Measurements from ENCODE around the gene FETUB.

The FETUB gene

GRCh38 chr3:186635532-186635931 is 4.7 kb upstream of the FETUB start:
- DNase-seq (ENCODE audit: low read depth in 2 of 2): no peak

- DNase-seq (ENCODE audit: low read depth in 2 of 2): no peak
These were observed 3.7 kb upstream of the FETUB start for GRCh38 chr3:186636536-186636935.

- DNase-seq (ENCODE audit: low read depth in 2 of 2): no peak
These were observed 2.5 kb upstream of the FETUB start for GRCh38 chr3:186637686-186638085.

DNA sequence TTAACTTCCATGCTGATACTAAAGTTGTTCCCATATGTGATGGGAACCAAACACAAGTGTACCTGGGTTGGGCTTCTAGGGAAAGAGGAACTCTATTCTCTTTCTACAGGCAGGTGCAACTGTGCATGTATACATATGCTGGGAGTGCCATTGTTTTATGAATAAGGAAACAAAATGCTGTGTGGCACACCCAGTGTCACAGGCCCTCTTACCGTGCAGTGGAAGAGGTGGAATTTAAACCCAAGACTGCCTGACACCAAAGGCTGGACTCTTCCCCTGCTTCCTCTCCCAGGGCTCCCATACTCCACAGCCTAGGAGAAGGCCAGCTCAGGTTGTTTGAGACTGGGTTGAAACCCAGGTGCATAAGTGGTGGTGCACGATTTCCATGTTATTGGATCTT is 1.9 kb upstream of the FETUB start:
- DNase-seq (ENCODE audit: low read depth in 2 of 2): no peak

- no peak for DNase-seq (ENCODE audit: low read depth in 2 of 2)
These were observed 247 bp downstream of the FETUB start for GRCh38 chr3:186640473-186640818.

- DNase-seq (ENCODE audit: low read depth in 2 of 2): no peak
These were observed 730 bp downstream of the FETUB start for GRCh38 chr3:186640929-186641328.

GRCh38 chr3:186642014-186642413 is 1.8 kb downstream of the FETUB start:
- DNase-seq (ENCODE audit: low read depth in 2 of 2): no peak

- no peak for DNase-seq (ENCODE audit: low read depth in 2 of 2)
These were observed 3.3 kb downstream of the FETUB start for GRCh38 chr3:186643493-186643892.

DNA sequence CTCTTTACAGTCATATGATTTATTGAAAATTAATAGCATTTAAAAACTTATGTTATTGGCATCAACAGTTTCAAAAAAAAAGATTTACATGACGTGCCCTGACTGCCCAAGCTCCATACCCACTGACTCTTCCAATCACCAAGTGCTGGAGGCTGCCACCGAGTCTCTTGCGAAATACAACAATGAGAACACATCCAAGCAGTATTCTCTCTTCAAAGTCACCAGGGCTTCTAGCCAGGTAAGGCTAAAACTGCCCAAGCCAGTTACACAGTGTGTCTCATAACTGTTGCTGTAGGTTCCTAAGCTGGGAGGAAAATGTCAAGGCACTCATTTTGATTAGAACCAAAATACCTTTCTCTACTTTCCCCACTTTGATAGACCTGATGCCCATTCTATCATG is 4.5 kb downstream of the FETUB start:
- DNase-seq (ENCODE audit: low read depth in 2 of 2): no peak

GRCh38 chr3:186646106-186646505 is 5.9 kb downstream of the FETUB start:
- no peak for DNase-seq (ENCODE audit: low read depth in 2 of 2)

DNA sequence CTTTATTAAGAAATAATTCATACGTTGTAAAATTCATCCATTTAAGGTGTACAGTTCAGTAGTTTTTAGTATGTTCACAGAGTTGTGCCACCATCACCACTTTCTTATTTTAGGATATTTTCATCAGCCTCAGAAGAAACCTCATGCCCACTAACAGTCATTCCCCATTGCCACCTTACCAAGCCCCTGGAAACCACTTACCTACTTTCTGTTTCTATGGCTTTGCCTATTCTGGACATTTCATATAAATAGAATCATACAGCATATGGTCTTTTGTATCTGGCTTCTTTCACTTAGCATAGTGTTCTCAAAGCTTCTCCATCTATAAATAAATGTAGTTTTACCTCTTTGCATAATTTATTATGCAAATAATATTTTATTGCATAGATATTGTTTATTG is 6.6 kb downstream of the FETUB start:
- DNase-seq (ENCODE audit: low read depth in 2 of 2): no peak

- DNase-seq (ENCODE audit: low read depth in 2 of 2): no peak
These were observed 8.7 kb downstream of the FETUB start for GRCh38 chr3:186648851-186649250.

- DNase-seq (ENCODE audit: low read depth in 2 of 2): no peak
These were observed 11.5 kb downstream of the FETUB start for GRCh38 chr3:186651678-186652215.

DNA sequence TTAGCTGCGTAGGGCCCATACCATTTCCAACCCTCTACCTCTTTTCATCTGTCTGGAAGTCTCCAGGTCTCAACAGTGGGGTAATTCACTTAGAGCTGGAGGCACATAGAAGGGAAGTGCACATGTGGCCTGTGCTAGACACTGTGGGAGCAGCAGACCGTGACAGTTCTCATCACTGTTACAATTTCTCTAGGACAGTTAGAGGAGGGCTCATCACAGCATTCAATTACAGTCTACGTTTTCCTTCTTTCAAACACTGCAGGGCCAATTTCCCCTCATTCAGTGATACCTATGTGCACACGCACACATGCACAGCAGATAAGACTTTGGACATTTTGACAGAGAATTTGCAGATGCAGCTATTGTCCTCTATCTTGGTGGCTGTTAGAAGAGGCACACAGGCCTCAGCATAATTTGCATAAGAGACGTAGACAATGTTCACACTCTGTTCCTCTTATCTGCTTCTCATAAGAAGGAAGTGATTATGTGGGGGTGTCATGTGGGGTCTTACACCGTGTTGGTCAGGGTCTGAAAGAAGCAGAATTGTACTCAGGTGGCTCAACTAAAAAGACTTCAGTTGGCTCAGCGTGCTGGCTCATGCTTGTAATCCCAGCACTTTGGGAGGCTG is 13.0 kb downstream of the FETUB start:
- DNase-seq (ENCODE audit: low read depth in 2 of 2): no peak

GRCh38 chr3:186653984-186654383 is 13.8 kb downstream of the FETUB start:
- no peak for DNase-seq (ENCODE audit: low read depth in 2 of 2)

DNA sequence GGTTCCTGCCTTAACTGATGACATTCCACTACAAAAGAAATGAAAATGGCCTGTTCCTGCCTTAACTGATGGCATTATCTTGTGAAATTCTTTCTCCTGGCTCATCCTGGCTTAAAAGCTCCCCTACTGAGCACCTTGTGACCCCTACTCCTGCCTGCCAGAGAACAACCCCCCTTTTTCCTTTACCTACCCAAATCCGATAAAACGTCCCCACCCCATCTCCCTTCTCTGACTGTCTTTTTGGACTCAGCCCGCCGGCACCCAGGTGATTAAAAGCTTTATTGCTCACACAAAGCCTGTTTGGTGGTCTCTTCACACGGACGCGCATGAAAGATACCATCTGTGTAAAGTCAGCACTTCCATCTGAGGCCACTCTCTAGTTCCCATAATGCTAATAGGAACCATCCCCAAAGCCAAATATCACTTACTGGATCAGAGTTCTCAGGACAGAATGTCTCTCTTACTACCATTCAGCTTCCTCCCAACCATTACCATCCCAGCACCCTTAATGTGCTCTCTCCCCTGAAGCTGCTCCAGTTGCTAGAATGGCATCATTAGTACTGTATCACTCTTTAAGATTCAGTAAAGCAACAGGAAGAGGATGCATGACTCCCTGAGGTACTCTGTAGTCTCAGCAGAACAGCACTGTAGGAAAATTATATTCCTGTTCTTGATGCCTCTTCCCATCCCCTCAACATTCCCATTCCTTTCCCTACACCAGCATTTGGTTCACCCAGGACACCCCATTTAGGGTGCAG is 23.3 kb downstream of the FETUB start:
- DNase-seq (ENCODE audit: low read depth in 2 of 2): no peak

GRCh38 chr3:186664119-186664495 is 23.9 kb downstream of the FETUB start:
- no peak for DNase-seq (ENCODE audit: low read depth in 2 of 2)

GRCh38 chr3:186664506-186664905 is 24.3 kb downstream of the FETUB start:
- no peak for DNase-seq (ENCODE audit: low read depth in 2 of 2)

- no peak for DNase-seq (ENCODE audit: low read depth in 2 of 2)
These were observed 25.5 kb downstream of the FETUB start, which contains the start of gene HRG for GRCh38 chr3:186665625-186666188. HRG (plus strand) TSS chr3:186666014; CDS start chr3:186666032, 18 bp downstream.

GRCh38 chr3:186668426-186668825 is 28.2 kb downstream of the FETUB start:
- DNase-seq (ENCODE audit: low read depth in 2 of 2): no peak

DNA sequence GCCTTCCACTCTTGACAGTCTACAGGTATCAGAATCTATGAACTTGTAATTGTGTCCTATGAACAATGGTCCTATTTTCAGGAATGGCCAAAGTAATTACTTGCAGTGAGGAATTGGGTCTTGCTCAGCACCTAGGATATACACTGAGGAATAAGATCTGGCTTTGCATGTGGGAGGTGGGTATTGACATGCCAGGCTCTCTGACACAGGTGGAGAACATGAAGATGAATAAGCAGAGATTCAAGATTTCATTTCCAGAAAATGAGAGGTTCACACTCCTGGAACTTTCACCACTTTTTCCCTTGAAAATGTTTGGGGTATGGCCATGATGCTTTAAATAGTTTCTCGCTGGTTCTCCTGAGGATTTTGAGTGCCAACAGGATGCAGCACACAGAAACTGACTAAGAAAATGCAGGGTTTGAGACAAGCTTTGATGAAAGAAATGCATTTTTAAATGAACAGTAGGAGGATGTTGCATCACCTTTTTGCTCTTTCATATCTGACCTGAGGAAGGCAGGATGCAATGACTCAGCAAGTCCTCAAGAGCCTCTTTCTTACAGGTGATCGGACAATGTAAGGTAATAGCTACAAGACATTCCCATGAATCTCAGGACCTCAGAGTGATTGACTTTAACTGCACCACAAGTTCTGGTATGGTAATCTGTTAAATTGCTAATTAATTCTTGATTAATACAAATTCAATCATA is 29.3 kb downstream of the FETUB start:
- DNase-seq (ENCODE audit: low read depth in 2 of 2): no peak

DNA sequence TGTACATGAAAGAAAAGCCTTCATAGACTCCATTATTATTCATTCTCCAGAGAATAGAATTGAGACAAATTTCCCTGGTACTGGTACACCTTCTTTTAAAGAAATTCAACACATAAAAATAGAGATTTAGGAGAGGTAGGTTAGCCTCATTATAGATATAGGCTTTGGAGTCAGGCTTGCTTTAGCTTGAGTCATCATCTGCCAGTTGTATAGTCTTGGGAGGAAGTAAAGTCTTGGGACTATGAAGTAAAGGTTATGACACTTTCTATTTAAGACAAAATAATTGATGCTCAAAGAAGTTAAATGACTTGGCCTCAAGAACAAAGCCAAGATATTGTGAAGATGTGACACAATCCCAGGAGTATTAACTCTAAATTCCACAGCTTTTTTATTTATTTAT is 30.0 kb downstream of the FETUB start:
- no peak for DNase-seq (ENCODE audit: low read depth in 2 of 2)
